ENCODE data around the gene NPLOC4.

Gene NPLOC4

GRCh38 chr17:81609541-81610311 is 27.2 kb downstream of the NPLOC4 start:
- CTCF ChIA-PET, result no interaction called here
- TF ChIP-seq CTCF (conservative IDR thresholded peaks at IDR 0.05; ENCODE audit: low read depth), result no peak
- POLR2A ChIA-PET (ENCODE audit: low non-redundant PET), result no interaction called here
- DNase-seq (ENCODE audit: low spot score), result no peak
- peak overlapping the region; percentile 6 for H3K27ac ChIP-seq

GRCh38 chr17:81608605-81609004 is 28.3 kb downstream of the NPLOC4 start:
- H3K27ac ChIP-seq, result peak overlapping the region; percentile 4
- no peak for TF ChIP-seq CTCF (conservative IDR thresholded peaks at IDR 0.05; ENCODE audit: low read depth)
- POLR2A ChIA-PET (ENCODE audit: low non-redundant PET), result interaction anchor here (0.7 kb wide), 1 partner anchor 45 kb away, joined by 4 read pairs; no protein-coding TSS in a partner anchor
- no peak for DNase-seq (ENCODE audit: low spot score)
- CTCF ChIA-PET, result interaction anchor here (0.5 kb wide), 1 partner anchor 90 kb away, joined by 3 read pairs; no protein-coding TSS in a partner anchor

GRCh38 chr17:81608082-81608481 is 28.8 kb downstream of the NPLOC4 start:
- ChIA-PET POLR2A (ENCODE audit: low non-redundant PET) (interaction anchor here (0.7 kb wide), 1 partner anchor 44 kb away, joined by 4 read pairs; no protein-coding TSS in a partner anchor), CTCF (interaction anchor here (0.5 kb wide), 1 partner anchor 89 kb away, joined by 3 read pairs; no protein-coding TSS in a partner anchor)
- H3K27ac ChIP-seq, result peak overlapping the region; percentile 50
- TF ChIP-seq CTCF (conservative IDR thresholded peaks at IDR 0.05; ENCODE audit: low read depth), result no peak
- DNase-seq (ENCODE audit: low spot score), result no peak

- ChIA-PET CTCF (no interaction called here), POLR2A (ENCODE audit: low non-redundant PET) (interaction anchor here (0.7 kb wide), 1 partner anchor 30 kb away, joined by 4 read pairs; no protein-coding TSS in a partner anchor)
- no peak for TF ChIP-seq CTCF (conservative IDR thresholded peaks at IDR 0.05; ENCODE audit: low read depth)
- DNase-seq (ENCODE audit: low spot score), result no peak
- no peak overlapping the region for H3K27ac ChIP-seq
Observed at GRCh38 chr17:81607431-81607830, 29.5 kb downstream of the NPLOC4 start.

GRCh38 chr17:81603846-81604610 is 32.9 kb downstream of the NPLOC4 start:
- POLR2A ChIA-PET (ENCODE audit: low non-redundant PET), result no interaction called here
- no peak for DNase-seq (ENCODE audit: low spot score)
- CTCF ChIA-PET, result interaction anchor here (0.6 kb wide), 1 partner anchor 11 kb away, joined by 3 read pairs; no protein-coding TSS in a partner anchor
- H3K27ac ChIP-seq, result no peak overlapping the region
- TF ChIP-seq CTCF (conservative IDR thresholded peaks at IDR 0.05; ENCODE audit: low read depth), result no peak

GRCh38 chr17:81601525-81602120 is 35.3 kb downstream of the NPLOC4 start:
- ChIA-PET POLR2A (ENCODE audit: low non-redundant PET) (interaction anchor here (0.6 kb wide), 1 partner anchor 83 kb away, joined by 3 read pairs; no protein-coding TSS in a partner anchor), CTCF (interaction anchor here (0.6 to 2.1 kb wide), 11 partner anchors 12 to 169 kb away, joined by 3 to 9 read pairs (median 3); no protein-coding TSS in a partner anchor)
- peak; percentile 67 for DNase-seq (ENCODE audit: low spot score)
- no peak overlapping the region for H3K27ac ChIP-seq
- peak; percentile 94 for TF ChIP-seq CTCF (conservative IDR thresholded peaks at IDR 0.05; ENCODE audit: low read depth)
